Measurements from ENCODE around the gene CDK18.
"Not testable (repeated sequence)": the region's sequence is repeated elsewhere in the genome, so short reads cannot be mapped to it uniquely, and the experiment has no call there.

CDK18 gene

GRCh38 chr1:205481218-205481617 lies 23.3 kb upstream of the CDK18 start:
- no peak for DNase-seq (ENCODE audit: low read depth in 3 of 3)

- DNase-seq (ENCODE audit: low read depth in 3 of 3): no peak
Measured at GRCh38 chr1:205481629-205482151, 22.8 kb upstream of the CDK18 start.

- not testable (repeated sequence) for DNase-seq (ENCODE audit: low read depth in 3 of 3)
Measured at GRCh38 chr1:205482587-205482986, 21.9 kb upstream of the CDK18 start.

- no peak for DNase-seq (ENCODE audit: low read depth in 3 of 3)
Measured at GRCh38 chr1:205483372-205483771, 21.1 kb upstream of the CDK18 start.

- DNase-seq (ENCODE audit: low read depth in 3 of 3): peak; percentile 26 to 41 (median 38)
Measured at GRCh38 chr1:205484985-205485967, 19.2 kb upstream of the CDK18 start.

GRCh38 chr1:205486258-205486657 lies 18.2 kb upstream of the CDK18 start:
- DNase-seq (ENCODE audit: low read depth in 3 of 3): no peak

GRCh38 chr1:205488074-205488723 lies 16.3 kb upstream of the CDK18 start:
- peak in 1 of 3 experiments; percentile 4 for DNase-seq (ENCODE audit: low read depth in 3 of 3)

GRCh38 chr1:205491794-205492193 lies 12.7 kb upstream of the CDK18 start:
- no peak for DNase-seq (ENCODE audit: low read depth in 3 of 3)

- DNase-seq (ENCODE audit: low read depth in 3 of 3): no peak
Measured at GRCh38 chr1:205492201-205492667, 12.2 kb upstream of the CDK18 start.

- DNase-seq (ENCODE audit: low read depth in 3 of 3): no peak
Measured at GRCh38 chr1:205492774-205493173, 11.7 kb upstream of the CDK18 start.

GRCh38 chr1:205493241-205494085 lies 11.0 kb upstream of the CDK18 start:
- no peak for DNase-seq (ENCODE audit: low read depth in 3 of 3)

GRCh38 chr1:205494115-205494514 lies 10.4 kb upstream of the CDK18 start:
- DNase-seq (ENCODE audit: low read depth in 3 of 3): no peak

GRCh38 chr1:205495237-205495823 lies 9.1 kb upstream of the CDK18 start:
- no peak for DNase-seq (ENCODE audit: low read depth in 3 of 3)

- no peak for DNase-seq (ENCODE audit: low read depth in 3 of 3)
Measured at GRCh38 chr1:205496661-205497060, 7.8 kb upstream of the CDK18 start.

- no peak for DNase-seq (ENCODE audit: low read depth in 3 of 3)
Measured at GRCh38 chr1:205497351-205497750, 7.1 kb upstream of the CDK18 start.

GRCh38 chr1:205499789-205500188 lies 4.7 kb upstream of the CDK18 start:
- no peak for DNase-seq (ENCODE audit: low read depth in 3 of 3)

- DNase-seq (ENCODE audit: low read depth in 3 of 3): no peak
Measured at GRCh38 chr1:205500240-205501233, 3.9 kb upstream of the CDK18 start.

- no peak for DNase-seq (ENCODE audit: low read depth in 3 of 3)
Measured at GRCh38 chr1:205502111-205502810, 2.2 kb upstream of the CDK18 start.

- DNase-seq (ENCODE audit: low read depth in 3 of 3): no peak
Measured at GRCh38 chr1:205502992-205503391, 1.5 kb upstream of the CDK18 start.

All from stimulated activated CD4-positive, alpha-beta T cell treated with anti-CD3 and anti-CD28 coated beads, TNF-alpha, amount 100 ng/mL, for 4 hours (primary cell).